ENCODE measurements around the gene SPECC1L. TPM values are rescaled to one million over a fixed set of nuclear protein-coding genes. Genes with fewer than 3 reads are reported as not detected.

The SPECC1L gene
- total RNA-seq, 2 donors from 2014 or later, result 61.9 to 69.1 TPM

GRCh38 chr22:24338726-24339451 is 68.3 kb downstream of the SPECC1L start:
- peak; percentile 68 for DNase-seq
- H3K4me1 Mint-ChIP-seq, result peaks cover 16% of the 10 kb centered on the region
- WGBS, 2 experiments (ENCODE audit: insufficient coverage in 1 of 2, insufficient read length in 1 of 2), result 94 to 95% methylated on average over 2 to 3 of the region's 3 CpGs
- no peaks in the 10 kb centered on the region for H3K9me3 ChIP-seq (ENCODE audit: control insufficient read depth, low read length)
- peaks cover 44% of the 10 kb centered on the region for H3K36me3 Mint-ChIP-seq (ENCODE audit: low read depth)
- no peak overlapping the region for H3K4me3 ChIP-seq (ENCODE audit: low read length)
- no peaks in the 10 kb centered on the region for H3K9me3 Mint-ChIP-seq
- H3K36me3 ChIP-seq (ENCODE audit: control insufficient read depth, insufficient read depth, low read length), result peaks cover 71% of the 10 kb centered on the region
- H3K9ac ChIP-seq (ENCODE audit: extremely low read depth, low read length, poor library complexity, severe bottlenecking), result no peak overlapping the region
- H3K27me3 ChIP-seq (ENCODE audit: control insufficient read depth, insufficient read depth, low read length, poor library complexity, severe bottlenecking), result no peaks in the 10 kb centered on the region
- peak overlapping the region; percentile 45 for H3K27ac ChIP-seq (ENCODE audit: low read depth, low read length)
- no peaks in the 10 kb centered on the region for H3K27me3 Mint-ChIP-seq (ENCODE audit: insufficient read depth)
- H3K27ac Mint-ChIP-seq, result peak overlapping the region; percentile 20
- no peak for TF ChIP-seq CTCF (conservative IDR thresholded peaks at IDR 0.05)
- H3K4me3 Mint-ChIP-seq, result no peak overlapping the region
- peaks cover 5% of the 10 kb centered on the region for H3K4me1 ChIP-seq (ENCODE audit: control insufficient read depth, insufficient read depth, low read length)

- H3K4me1 ChIP-seq (ENCODE audit: control insufficient read depth, insufficient read depth, low read length), result peaks cover 5% of the 10 kb centered on the region
- Mint-ChIP-seq H3K36me3 (ENCODE audit: low read depth) (peaks cover 46% of the 10 kb centered on the region), H3K27me3 (ENCODE audit: insufficient read depth) (no peaks in the 10 kb centered on the region), H3K9me3 (no peaks in the 10 kb centered on the region), H3K27ac (no peak overlapping the region), H3K4me3 (no peak overlapping the region), H3K4me1 (peaks cover 16% of the 10 kb centered on the region)
- no peaks in the 10 kb centered on the region for H3K9me3 ChIP-seq (ENCODE audit: control insufficient read depth, low read length)
- no peak for DNase-seq
- no peak overlapping the region for H3K27ac ChIP-seq (ENCODE audit: low read depth, low read length)
- WGBS, 2 experiments (ENCODE audit: insufficient coverage in 1 of 2, insufficient read length in 1 of 2), result 93 to 95% methylated on average over 6 to 7 of the region's 7 CpGs
- H3K27me3 ChIP-seq (ENCODE audit: control insufficient read depth, insufficient read depth, low read length, poor library complexity, severe bottlenecking), result no peaks in the 10 kb centered on the region
- no peak overlapping the region for H3K4me3 ChIP-seq (ENCODE audit: low read length)
- TF ChIP-seq CTCF (conservative IDR thresholded peaks at IDR 0.05), result no peak
- H3K9ac ChIP-seq (ENCODE audit: extremely low read depth, low read length, poor library complexity, severe bottlenecking), result no peak overlapping the region
- peaks cover 73% of the 10 kb centered on the region for H3K36me3 ChIP-seq (ENCODE audit: control insufficient read depth, insufficient read depth, low read length)
These were observed 68.8 kb downstream of the SPECC1L start for GRCh38 chr22:24339452-24339747.

- no peaks in the 10 kb centered on the region for H3K9me3 ChIP-seq (ENCODE audit: control insufficient read depth, low read length)
- DNase-seq, result no peak
- no peak overlapping the region for H3K9ac ChIP-seq (ENCODE audit: extremely low read depth, low read length, poor library complexity, severe bottlenecking)
- H3K27me3 Mint-ChIP-seq (ENCODE audit: insufficient read depth), result no peaks in the 10 kb centered on the region
- H3K4me3 Mint-ChIP-seq, result no peak overlapping the region
- H3K9me3 Mint-ChIP-seq, result no peaks in the 10 kb centered on the region
- peaks cover 5% of the 10 kb centered on the region for H3K4me1 ChIP-seq (ENCODE audit: control insufficient read depth, insufficient read depth, low read length)
- H3K36me3 ChIP-seq (ENCODE audit: control insufficient read depth, insufficient read depth, low read length), result peaks cover 82% of the 10 kb centered on the region
- H3K36me3 Mint-ChIP-seq (ENCODE audit: low read depth), result peaks cover 54% of the 10 kb centered on the region
- no peak overlapping the region for H3K27ac Mint-ChIP-seq
- TF ChIP-seq CTCF (conservative IDR thresholded peaks at IDR 0.05), result no peak
- H3K27ac ChIP-seq (ENCODE audit: low read depth, low read length), result no peak overlapping the region
- no peaks in the 10 kb centered on the region for H3K27me3 ChIP-seq (ENCODE audit: control insufficient read depth, insufficient read depth, low read length, poor library complexity, severe bottlenecking)
- WGBS, 2 experiments (ENCODE audit: insufficient coverage in 1 of 2, insufficient read length in 1 of 2), result 91 to 95% methylated on average over 6 of the region's 6 CpGs
- H3K4me3 ChIP-seq (ENCODE audit: low read length), result no peak overlapping the region
- H3K4me1 Mint-ChIP-seq, result peaks cover 16% of the 10 kb centered on the region
These were observed 71.0 kb downstream of the SPECC1L start for GRCh38 chr22:24341627-24342026.
